Adrenal gland (tissue), 12 donors: ENCODE measurements around the gene MTUS2. TPM values are rescaled to one million over a fixed set of nuclear protein-coding genes. Genes with fewer than 3 reads are reported as not detected.
"Not testable (repeated sequence)": the region's sequence is repeated elsewhere in the genome, so short reads cannot be mapped to it uniquely, and the experiment has no call there.

Experiments used
- DNase-seq, 7 donors: peaks; one replicate each; pipeline ENCODE4 v3.0.0-alpha.2; 2019 to 2020
- H3K27ac ChIP-seq, 5 donors: fragments of 200-600 bp; sonication (generic) in 4 of 5; 1 replicate in 3 of 5; 2 replicates in 2 of 5; pipeline versions ENCODE4 v1.5.1 to v1.8.0; 2016 to 2020; ENCODE audit warnings: mild to moderate bottlenecking in 1 of 5
- H3K27me3 ChIP-seq: fragments of 200-600 bp; 2 replicates; pipeline ENCODE4 v1.8.0; 2021
- H3K36me3 ChIP-seq, 2 donors: fragments of 200-600 bp; replicated peaks in 1 of 2; 1 replicate in 1 of 2; 2 replicates in 1 of 2; pipeline versions ENCODE4 v1.5.1 to v1.8.0; 2018 to 2022
- H3K4me1 ChIP-seq, 2 donors: fragments of 200-600 bp; replicated peaks in 1 of 2; 1 replicate in 1 of 2; 2 replicates in 1 of 2; pipeline versions ENCODE4 v1.5.1 to v1.8.0; 2018 to 2021
- H3K4me3 ChIP-seq, 4 donors: fragments of 200-600 bp; sonication (generic) in 3 of 4; one replicate each; pipeline ENCODE4 v1.5.1; 2016 to 2018
- H3K9me3 ChIP-seq, 3 donors: fragments of 200-600 bp; sonication (generic) in 1 of 3; replicated peaks in 1 of 3; 1 replicate in 2 of 3; 2 replicates in 1 of 3; pipeline versions ENCODE4 v1.5.1 to v1.8.0; 2016 to 2021
- POLR2A ChIP-seq, 2 donors: fragments of 450-650 bp; IDR thresholded peaks; one replicate each; pipeline ENCODE4 v1.6.1; 2017; ENCODE audit warnings: antibody characterized with exemption in 2 of 2, mild to moderate bottlenecking in 2 of 2, moderate library complexity in 1 of 2
- WGBS, 4 donors: extraction: QIAGEN DNeasy Blood & Tissue Kit in 2 of 4; methylation state at CpG; one replicate each; pipeline versions ENCODE4 v1.1.5 to v1.1.7; 2013 to 2017; 5-methylcytosine and 5-hydroxymethylcytosine counted together
- intact Hi-C, 2 donors: fragments of 100-400 bp; cut with DNase I; formaldehyde crosslinking; loops; one replicate each; pipeline versions ENCODE4 v1.14.1 to v1.15.0; 2022 to 2023
- polyA plus RNA-seq, 3 donors: library from polyadenylated mRNA; stranded (reverse); fragments of 200-250 nt in 2 of 3; fragments of 350-450 nt in 1 of 3; fragmentation: Illumina TruSeq in 1 of 3; extraction: RNeasy Lipid Tissue Mini Kit (QIAGEN cat#74804) in 1 of 3; gene quantifications; one replicate each; pipeline ENCODE4 v1.2.3, GENCODE V29; 2013 to 2014
- total RNA-seq, 9 donors: library from RNA; depleted of rRNA in 4 of 9; stranded (reverse); fragments of >200 nt in 4 of 9; fragments of 120-200 nt in 1 of 9; fragmentation: NEBNext Ultra II Directional in 1 of 9; extraction: Animal tissue kit (Norgen Biotek cat#: 25700) in 1 of 9; gene quantifications; one replicate each; pipeline versions ENCODE4 v1.1.0 to v1.2.4, GENCODE V29; 2013 to 2023
- TF ChIP-seq, protein P1 (sequence below), 6 experiments: fragments of 450-650 bp in 4 of 6; fragments of 200-600 bp in 2 of 6; sonication (generic) in 1 of 6; IDR thresholded peaks; 1 replicate in 5 of 6; 2 replicates in 1 of 6; pipeline versions ENCODE4 v1.5.1 to v1.8.0; 2016 to 2021; ENCODE audit warnings: antibody characterized with exemption in 6 of 6, mild to moderate bottlenecking in 2 of 6, moderate library complexity in 1 of 6
- donor health status: healthy with polysubstance abuse.
- donor health status: Bipolar disorder and iron deficiency.
- donor health status: DM: yes; HTN: yes; CAD: no.
- donor health status: DM: no; HTN: no; CAD: no.
- donor health status: DM: no; HTN: no; CAD: no.
- donor health status: DM: yes; HTN: yes; CAD: no.

Gene MTUS2
- total and polyA plus RNA-seq, 12 donors, result 0.07 to 0.24 (median 0.14) TPM; not detected in 5

DNA sequence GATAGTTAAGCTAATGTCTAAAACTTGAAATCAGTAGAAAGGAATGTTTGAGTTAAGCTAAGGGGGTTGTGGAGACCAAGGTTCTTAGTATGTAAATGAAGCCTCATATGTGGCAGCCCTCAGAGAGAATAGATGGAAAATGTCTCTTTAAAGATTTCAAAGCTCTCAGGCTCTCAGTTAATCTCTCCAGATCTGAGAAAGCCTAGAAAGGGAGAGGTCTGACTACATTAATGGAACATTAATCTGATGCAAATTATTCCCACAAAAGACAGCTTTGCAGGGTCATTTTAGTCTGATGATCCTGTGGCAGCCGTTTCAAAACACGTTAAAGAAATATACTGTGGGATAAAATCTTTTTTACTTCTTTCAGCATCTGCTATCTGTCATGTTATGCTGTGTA lies 508.4 kb downstream of the MTUS2 start:
- Histone ChIP-seq H3K27me3 (peaks cover 3% of the 10 kb centered on the region), H3K9me3 (no peaks in the 10 kb centered on the region), H3K4me1 (no peaks in the 10 kb centered on the region), H3K27ac (no peak overlapping the region), H3K4me3 (no peak overlapping the region), H3K36me3 (no peaks in the 10 kb centered on the region)
- DNase-seq, result no peak
- WGBS, 4 donors, result 22 to 75% (median 53%) methylated on average over 2 of the region's 2 CpGs
- intact Hi-C loops, result no loop called here
- TF ChIP-seq POLR2A (IDR thresholded peaks at IDR 0.05), result no peak
- TF ChIP-seq, protein P1, sequence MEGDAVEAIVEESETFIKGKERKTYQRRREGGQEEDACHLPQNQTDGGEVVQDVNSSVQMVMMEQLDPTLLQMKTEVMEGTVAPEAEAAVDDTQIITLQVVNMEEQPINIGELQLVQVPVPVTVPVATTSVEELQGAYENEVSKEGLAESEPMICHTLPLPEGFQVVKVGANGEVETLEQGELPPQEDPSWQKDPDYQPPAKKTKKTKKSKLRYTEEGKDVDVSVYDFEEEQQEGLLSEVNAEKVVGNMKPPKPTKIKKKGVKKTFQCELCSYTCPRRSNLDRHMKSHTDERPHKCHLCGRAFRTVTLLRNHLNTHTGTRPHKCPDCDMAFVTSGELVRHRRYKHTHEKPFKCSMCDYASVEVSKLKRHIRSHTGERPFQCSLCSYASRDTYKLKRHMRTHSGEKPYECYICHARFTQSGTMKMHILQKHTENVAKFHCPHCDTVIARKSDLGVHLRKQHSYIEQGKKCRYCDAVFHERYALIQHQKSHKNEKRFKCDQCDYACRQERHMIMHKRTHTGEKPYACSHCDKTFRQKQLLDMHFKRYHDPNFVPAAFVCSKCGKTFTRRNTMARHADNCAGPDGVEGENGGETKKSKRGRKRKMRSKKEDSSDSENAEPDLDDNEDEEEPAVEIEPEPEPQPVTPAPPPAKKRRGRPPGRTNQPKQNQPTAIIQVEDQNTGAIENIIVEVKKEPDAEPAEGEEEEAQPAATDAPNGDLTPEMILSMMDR (IDR thresholded peaks at IDR 0.05), result no peak

DNA sequence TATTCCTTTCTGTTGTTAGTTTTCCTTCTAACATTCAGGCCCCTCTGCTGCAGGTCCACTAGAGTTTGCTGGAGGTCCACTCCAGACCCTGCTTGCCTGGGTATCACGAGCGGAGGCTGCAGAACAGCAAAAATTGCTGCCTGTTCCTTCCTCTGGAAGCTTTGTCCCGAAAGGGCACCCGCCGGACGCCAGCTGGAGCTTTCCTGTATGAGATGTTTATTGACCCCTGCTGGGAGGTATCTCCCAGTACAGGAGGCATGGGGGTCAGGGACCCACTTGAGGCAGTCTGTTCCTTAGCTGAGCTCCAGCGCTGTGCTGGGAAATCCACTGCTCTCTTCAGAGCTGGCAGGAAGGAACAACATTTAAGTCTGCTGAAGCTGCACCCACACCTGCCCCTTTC lies 516.2 kb downstream of the MTUS2 start:
- 65 to 76% (median 74%) methylated on average over 7 of the region's 7 CpGs for WGBS, 4 donors

DNA sequence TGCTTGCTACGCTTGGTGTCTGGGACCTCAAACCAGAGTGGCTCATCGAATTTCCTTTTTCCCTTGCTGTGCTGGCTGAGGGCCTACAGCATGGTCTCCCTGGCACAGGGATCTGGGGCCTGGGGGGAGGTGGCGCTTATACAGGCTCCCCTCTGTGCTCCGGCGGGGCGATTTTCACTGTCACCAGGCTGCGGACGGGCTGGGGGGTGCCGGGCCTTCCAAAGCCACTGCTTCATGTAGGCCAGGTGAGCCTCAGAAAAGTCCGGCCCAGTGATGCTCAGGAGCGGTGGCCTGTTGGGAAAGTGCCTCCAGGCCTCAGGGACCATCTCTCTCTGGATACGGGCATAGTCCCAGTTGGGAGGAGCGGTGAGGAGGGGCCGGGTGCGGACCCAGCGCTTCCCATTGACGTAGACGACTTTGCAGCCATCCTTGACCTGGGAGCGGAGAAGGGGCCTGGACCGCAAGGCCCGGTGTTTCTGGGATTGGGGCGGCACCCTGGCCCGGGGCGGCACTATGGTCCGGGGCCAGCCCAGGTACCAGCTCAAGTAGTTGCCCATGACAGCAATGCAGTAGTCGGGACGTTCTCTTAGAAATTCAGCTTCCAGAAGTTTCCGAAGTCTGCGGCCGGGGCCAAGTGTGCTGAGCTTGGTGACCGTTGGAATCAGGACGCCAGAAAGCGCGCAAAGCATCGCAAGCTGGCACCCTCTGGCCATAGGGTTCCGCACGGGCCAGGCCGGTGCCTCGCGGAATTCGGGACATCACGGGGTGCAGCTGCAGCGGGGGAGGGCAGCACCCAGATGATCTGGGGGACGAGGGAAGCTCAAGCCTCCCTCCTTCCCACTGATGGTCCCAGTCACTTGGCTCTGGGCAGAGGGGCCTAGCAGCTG lies 519.5 kb downstream of the MTUS2 start:
- no peaks in the 10 kb centered on the region for H3K9me3 ChIP-seq
- H3K27ac ChIP-seq, result no peak overlapping the region
- no peak for TF ChIP-seq POLR2A (IDR thresholded peaks at IDR 0.05)
- TF ChIP-seq, protein P1 (IDR thresholded peaks at IDR 0.05), result no peak
- no peak overlapping the region for H3K4me3 ChIP-seq
- H3K4me1 ChIP-seq, result no peaks in the 10 kb centered on the region
- no peaks in the 10 kb centered on the region for H3K36me3 ChIP-seq
- WGBS, 4 donors, result 82 to 95% (median 90%) methylated on average over 18 to 44 of the region's 44 CpGs
- DNase-seq, result no peak
- no peaks in the 10 kb centered on the region for H3K27me3 ChIP-seq
- intact Hi-C loops, result no loop called here

More for the DNA sequence above, 516.2 kb downstream of the MTUS2 start:
- intact Hi-C loops, result no loop called here
- Histone ChIP-seq H3K9me3 (no peaks in the 10 kb centered on the region), H3K27me3 (no peaks in the 10 kb centered on the region), H3K27ac (no peak overlapping the region), H3K4me1 (no peaks in the 10 kb centered on the region), H3K36me3 (no peaks in the 10 kb centered on the region), H3K4me3 (no peak overlapping the region)
- no peak for TF ChIP-seq POLR2A (IDR thresholded peaks at IDR 0.05)
- TF ChIP-seq, protein P1 (IDR thresholded peaks at IDR 0.05), result no peak
- DNase-seq, result no peak

DNA sequence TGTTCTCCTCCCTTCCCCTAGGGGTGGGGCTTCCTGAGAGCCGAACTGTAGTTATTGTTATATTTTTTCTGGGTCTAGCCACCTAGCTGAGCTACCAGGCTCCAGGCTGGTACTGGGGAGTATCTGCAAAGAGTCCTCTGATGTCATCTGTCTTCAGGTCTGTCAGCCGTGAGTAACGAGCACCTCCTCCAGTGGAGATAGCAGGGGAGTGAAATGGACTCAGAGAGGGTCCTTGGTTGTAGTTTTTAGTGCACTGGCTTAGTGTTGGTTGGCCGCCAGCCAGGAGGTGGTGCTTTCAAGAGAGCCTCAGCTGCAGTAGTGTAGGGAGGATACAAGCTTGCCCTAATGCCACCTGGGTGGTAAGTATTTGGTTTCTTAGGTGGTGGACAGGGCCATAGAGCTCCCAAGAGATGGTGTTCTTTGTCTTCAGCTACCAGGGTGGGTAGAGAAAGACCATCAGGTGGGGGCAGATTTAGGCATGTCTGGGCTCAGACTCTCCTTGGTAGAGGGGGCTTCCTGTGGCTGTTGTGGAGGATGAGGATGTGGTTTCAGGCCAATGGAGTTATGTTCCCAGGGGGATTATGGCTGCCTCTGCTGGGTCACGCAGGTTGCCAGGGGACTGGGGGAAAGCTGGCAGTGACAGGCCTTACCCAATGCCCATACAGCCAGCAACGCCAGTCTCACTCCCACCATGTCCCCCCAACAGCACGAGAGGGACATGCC lies 525.9 kb downstream of the MTUS2 start:
- not testable (repeated sequence) for H3K4me1 ChIP-seq, H3K9me3 ChIP-seq, DNase-seq, H3K27ac ChIP-seq, H3K36me3 ChIP-seq, H3K4me3 ChIP-seq, H3K27me3 ChIP-seq
- intact Hi-C loops, result loop anchor here in 1 of 2 donors (5.0 kb wide), 1 partner anchor 134 kb away; no protein-coding TSS in a partner anchor
- WGBS, 4 donors, result 37 to 60% (median 53%) methylated on average over 3 to 7 of the region's 7 CpGs
